Measurements from ENCODE around the gene MYLK2. TPM values are rescaled to one million over a fixed set of nuclear protein-coding genes. Genes with fewer than 3 reads are reported as not detected.
"Not testable (repeated sequence)": the region's sequence is repeated elsewhere in the genome, so short reads cannot be mapped to it uniquely, and the experiment has no call there.

MYLK2 gene
- 0.55 and 0.91 TPM in 2 replicates for total RNA-seq (2014; rRNA removed; shearing (Covaris generic))

GRCh38 chr20:31819083-31819784 lies at the start of gene MYLK2:
Gene MYLK2 (plus strand): TSS chr20:31819356. CDS start chr20:31819581, 225 bp downstream.
- no peak for DNase-seq (ENCODE audit: low spot score)

- DNase-seq (ENCODE audit: low spot score): no peak
Measured at GRCh38 chr20:31769681-31770080, 49.5 kb upstream of the MYLK2 start.

GRCh38 chr20:31770243-31770642 lies 48.9 kb upstream of the MYLK2 start:
- no peak for DNase-seq (ENCODE audit: low spot score)

- no peak for DNase-seq (ENCODE audit: low spot score)
Measured at GRCh38 chr20:31774408-31774807, 44.7 kb upstream of the MYLK2 start.

GRCh38 chr20:31780839-31781238 lies 38.3 kb upstream of the MYLK2 start:
- no peak for DNase-seq (ENCODE audit: low spot score)

- no peak for DNase-seq (ENCODE audit: low spot score)
Measured at GRCh38 chr20:31781945-31782344, 37.2 kb upstream of the MYLK2 start.

GRCh38 chr20:31784354-31785044 lies 34.7 kb upstream of the MYLK2 start:
- DNase-seq (ENCODE audit: low spot score): no peak

GRCh38 chr20:31785089-31785488 lies 34.1 kb upstream of the MYLK2 start:
- DNase-seq (ENCODE audit: low spot score): no peak

- DNase-seq (ENCODE audit: low spot score): peak; percentile 28
Measured at GRCh38 chr20:31788578-31788977, 30.6 kb upstream of the MYLK2 start.

GRCh38 chr20:31790401-31790800 lies 28.8 kb upstream of the MYLK2 start:
- DNase-seq (ENCODE audit: low spot score): no peak

GRCh38 chr20:31797364-31797763 lies 21.8 kb upstream of the MYLK2 start:
- no peak for DNase-seq (ENCODE audit: low spot score)

- DNase-seq (ENCODE audit: low spot score): no peak
Measured at GRCh38 chr20:31801508-31801907, 17.6 kb upstream of the MYLK2 start.

GRCh38 chr20:31803552-31804291 lies 15.4 kb upstream of the MYLK2 start:
- no peak for DNase-seq (ENCODE audit: low spot score)

- DNase-seq (ENCODE audit: low spot score): no peak
Measured at GRCh38 chr20:31806564-31807355, 12.4 kb upstream of the MYLK2 start.

GRCh38 chr20:31808481-31808880 lies 10.7 kb upstream of the MYLK2 start:
- DNase-seq (ENCODE audit: low spot score): no peak

- DNase-seq (ENCODE audit: low spot score): no peak
Measured at GRCh38 chr20:31809661-31810060, 9.5 kb upstream of the MYLK2 start.

GRCh38 chr20:31811198-31811597 lies 8.0 kb upstream of the MYLK2 start:
- no peak for DNase-seq (ENCODE audit: low spot score)

GRCh38 chr20:31811796-31812728 lies 7.1 kb upstream of the MYLK2 start:
- peak; percentile 92 for DNase-seq (ENCODE audit: low spot score)

- DNase-seq (ENCODE audit: low spot score): no peak
Measured at GRCh38 chr20:31813611-31814010, 5.5 kb upstream of the MYLK2 start.

GRCh38 chr20:31814142-31814541 lies 5.0 kb upstream of the MYLK2 start:
- DNase-seq (ENCODE audit: low spot score): not testable (repeated sequence)
